HTR-8/SVneo (cell line): Measurements from ENCODE around the gene RAB20.
"Not testable (repeated sequence)": the region's sequence is repeated elsewhere in the genome, so short reads cannot be mapped to it uniquely, and the experiment has no call there.

Experiments used
- DNase-seq: peaks from one replicate; pipeline ENCODE4 v3.0.0; 2011; ENCODE audit warnings: low spot score, mixed read lengths; ENCODE audit not compliant: insufficient read length
- FAIRE-seq: peaks from 2 replicates; lab custom pipeline; 2011; peaks lifted over from hg19 to GRCh38; lab: Jason Lieb, UNC

The RAB20 gene

DNA sequence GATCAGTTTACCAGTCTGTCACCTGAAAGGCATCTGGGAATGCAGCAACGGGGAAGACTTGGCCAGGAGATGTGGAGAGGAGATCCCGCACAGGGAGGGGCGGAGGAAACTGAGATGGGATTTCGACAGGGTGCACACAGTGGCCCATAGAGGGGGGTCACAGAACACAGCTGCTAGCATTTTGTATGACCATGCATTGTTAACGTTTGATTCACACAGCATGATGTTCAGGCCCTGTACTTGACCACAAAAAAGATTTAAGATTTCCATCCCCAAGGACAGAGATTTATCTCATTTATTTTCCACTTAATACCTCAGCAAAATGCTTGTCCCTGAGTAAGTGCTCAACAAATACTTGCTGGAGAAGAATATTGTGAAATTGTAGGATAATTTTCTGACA is 63.2 kb downstream of the RAB20 start:
- FAIRE-seq, result no peak

DNA sequence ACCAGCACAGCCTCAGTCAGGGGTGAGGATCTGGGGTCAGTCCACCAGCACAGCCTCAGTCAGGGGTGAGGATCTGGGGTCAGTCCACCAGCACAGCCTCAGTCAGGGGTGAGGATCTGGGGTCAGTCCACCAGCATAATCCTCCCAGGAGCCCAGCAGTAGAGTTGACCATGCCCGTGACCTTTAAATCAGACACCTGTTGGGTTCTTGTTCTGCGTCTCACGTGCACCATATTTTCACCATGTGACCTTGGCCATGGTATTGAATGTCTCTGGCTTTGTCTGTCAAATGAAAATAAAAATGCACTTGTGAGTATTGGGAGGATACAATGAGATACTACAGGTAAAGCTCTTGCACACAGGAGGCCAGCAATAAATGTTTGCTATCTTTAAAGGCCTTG is 63.6 kb downstream of the RAB20 start:
- FAIRE-seq, DNase-seq: not testable (repeated sequence)

More for the DNA sequence above, 63.2 kb downstream of the RAB20 start:
- DNase-seq, result no peak

DNA sequence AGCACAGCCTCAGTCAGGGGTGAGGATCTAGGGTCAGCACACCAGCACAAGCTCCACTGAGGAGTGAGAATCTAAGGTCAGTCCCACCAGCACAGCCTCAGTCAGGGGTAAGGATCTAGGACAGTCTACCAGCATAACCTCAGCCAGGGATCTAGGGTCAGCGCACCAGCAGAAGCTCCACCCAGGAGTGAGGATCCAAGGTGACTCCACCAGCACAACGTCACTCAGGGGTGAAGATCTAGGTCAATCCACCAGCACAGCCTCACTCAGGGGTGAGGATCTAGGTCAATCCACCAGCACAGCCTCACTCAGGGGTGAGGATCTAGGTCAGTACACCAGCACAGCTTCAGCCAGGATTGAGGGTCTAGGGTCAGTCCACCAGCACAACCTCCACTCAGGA is 64.5 kb downstream of the RAB20 start:
- no peak for FAIRE-seq

DNA sequence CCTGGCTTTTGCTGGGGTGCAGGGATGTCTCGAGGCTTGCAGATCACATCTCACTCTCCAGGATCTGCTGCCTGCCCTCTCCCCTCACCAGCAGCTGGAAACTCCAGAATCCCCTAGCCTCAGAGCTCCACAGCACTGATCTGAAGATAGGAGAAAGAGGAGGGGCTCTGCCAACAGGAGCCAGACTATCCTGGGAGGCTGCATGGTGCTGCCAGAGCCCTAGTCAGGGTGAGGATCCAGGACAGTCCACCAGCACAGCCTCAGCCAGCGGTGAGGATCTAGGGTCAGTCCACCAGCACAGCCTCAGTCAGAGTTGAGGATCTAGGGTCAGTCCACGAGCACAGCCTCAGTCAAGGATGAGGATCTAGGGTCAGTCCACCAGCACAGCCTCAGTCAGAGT is 65.2 kb downstream of the RAB20 start:
- FAIRE-seq (no peak), DNase-seq (no peak)

More for the DNA sequence above, 64.5 kb downstream of the RAB20 start:
- no peak for DNase-seq

DNA sequence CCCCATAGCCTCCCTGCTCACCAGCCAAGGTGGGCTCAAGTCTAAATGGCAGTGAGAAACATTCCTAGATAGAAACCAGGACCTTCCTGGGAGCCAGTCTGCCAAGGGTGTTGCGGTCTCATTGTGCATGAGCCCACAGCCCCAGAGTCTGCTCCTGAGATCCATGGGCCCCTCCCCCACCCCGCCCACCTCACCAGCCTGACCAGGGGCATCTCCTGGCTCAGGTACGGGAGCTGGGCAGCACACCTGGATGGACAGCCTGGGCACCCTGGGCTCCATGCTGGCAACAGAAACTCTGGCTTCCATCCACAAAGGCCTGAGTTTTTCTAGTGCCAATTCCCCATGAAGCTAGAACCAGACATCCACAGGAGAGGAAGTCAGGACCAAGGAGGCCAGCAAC is 65.6 kb downstream of the RAB20 start:
- DNase-seq, result no peak
- FAIRE-seq, result no peak

DNA sequence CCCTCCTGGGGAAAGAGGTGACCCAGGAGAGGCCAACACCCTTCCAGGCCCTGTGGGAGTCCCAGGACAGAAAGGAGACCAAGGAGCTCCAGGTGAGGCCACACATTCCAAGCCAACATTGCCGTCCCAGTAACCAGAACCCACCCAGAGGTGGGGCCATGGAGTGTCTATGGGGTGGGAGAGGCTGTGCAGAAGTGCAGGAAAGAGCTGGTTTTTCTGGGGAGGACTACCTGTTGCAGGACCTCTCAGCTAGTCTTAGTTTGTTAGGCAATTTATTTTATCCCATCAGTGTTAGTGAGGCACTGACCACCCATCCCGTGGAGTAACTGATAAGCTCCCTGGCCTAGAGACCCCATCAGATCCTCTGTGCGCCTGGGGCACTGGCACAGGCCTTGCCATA is 66.1 kb downstream of the RAB20 start:
- no peak for FAIRE-seq
- no peak for DNase-seq

DNA sequence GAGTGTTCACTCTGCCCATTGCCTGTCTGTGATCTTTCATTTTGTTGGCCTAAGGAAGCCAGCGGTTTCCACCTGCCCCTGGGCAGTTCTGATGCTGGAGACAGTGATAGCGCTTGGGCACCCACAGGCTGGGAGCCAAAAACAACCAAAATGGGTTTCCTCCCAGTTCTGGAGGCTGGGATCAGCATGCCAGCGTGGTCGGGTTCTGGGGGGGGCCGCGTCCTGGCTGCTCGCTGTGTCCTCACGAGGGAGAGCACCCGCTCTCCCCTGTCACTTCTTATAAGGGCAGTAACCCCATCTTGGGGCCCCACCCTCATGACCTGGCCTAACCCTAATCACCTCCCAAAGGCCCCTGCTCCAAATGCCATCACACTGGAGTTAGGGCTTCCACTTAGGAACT is 67.9 kb downstream of the RAB20 start:
- DNase-seq (no peak), FAIRE-seq (no peak)

DNA sequence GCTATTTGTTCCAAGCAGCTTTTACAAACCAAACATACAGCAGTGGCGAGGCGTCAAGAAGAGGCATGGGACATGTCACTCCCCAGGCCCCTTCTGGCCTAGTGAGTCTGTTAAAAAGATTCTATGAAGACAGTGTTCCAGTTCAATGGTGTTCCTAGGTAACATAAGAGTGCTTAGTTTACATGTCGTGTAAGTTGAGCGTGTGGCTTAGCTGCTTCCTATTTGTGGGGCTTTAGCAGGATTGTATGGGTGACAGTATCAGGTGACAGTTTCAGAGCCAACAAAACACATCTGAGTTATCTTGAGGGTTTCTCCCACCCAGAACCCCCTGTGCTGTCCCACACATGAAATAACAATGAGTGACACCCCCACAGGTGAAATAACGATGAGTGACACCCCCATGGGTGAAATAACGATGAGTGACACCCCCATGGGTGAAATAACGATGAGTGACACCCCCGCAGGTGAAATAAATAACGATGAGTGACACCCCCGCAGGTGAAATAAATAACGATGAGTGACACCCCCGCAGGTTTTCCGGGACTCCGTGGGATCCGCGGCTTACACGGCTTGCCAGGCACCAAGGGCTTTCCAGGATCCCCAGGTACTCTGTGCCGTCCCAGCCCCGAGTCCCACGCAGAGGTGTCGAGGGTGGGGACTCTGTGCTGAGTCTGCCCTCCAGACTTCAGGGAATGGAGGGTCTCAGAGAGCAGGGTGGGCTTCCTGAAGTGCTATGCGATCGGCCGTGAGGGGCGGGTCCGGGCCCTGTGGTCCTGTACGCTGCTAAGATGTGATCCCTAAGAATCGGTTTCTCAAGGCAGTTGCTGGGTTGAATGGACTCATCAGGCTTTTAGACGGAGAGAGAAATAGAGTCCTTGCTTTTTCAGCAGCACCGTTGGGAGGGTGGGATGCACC is 68.6 kb downstream of the RAB20 start:
- FAIRE-seq, result no peak
- DNase-seq, result no peak

DNA sequence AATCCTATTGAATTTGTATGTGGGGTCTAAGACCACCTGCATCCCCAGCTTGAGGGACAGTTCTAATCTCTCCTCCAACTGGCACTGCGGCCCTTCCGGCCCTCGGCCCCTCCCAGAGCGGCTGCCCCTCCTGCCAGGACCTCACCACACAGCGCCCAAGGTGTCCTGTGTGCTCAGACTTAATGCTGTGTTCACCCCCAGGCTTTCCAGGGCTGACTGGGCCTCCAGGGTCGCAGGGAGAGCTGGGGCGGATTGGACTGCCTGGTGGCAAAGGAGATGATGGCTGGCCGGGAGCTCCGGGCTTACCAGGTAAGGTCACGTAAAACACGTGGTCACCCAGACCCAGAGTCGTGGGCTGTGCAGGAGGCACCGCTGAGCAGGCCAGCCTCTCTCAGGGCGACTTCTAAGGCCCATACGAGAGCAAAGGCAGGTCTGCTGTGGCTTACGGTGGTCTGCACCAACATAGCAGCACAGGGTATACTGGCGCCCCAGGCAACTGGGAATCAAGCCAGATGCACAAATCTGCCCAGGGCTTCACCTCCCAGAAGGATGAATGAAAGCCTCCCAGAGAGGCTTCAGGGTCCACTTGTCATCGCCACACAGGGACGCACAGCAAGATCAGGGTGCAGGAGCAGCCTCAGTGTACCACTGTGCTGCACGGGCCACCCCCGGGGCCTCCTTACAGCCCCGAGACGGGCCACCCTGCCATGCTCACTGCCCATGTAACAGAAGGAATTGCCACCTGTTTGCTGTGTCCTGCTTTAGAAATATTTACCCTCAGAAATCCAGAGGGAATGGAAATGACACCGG is 69.4 kb downstream of the RAB20 start:
- DNase-seq (no peak), FAIRE-seq (no peak)

DNA sequence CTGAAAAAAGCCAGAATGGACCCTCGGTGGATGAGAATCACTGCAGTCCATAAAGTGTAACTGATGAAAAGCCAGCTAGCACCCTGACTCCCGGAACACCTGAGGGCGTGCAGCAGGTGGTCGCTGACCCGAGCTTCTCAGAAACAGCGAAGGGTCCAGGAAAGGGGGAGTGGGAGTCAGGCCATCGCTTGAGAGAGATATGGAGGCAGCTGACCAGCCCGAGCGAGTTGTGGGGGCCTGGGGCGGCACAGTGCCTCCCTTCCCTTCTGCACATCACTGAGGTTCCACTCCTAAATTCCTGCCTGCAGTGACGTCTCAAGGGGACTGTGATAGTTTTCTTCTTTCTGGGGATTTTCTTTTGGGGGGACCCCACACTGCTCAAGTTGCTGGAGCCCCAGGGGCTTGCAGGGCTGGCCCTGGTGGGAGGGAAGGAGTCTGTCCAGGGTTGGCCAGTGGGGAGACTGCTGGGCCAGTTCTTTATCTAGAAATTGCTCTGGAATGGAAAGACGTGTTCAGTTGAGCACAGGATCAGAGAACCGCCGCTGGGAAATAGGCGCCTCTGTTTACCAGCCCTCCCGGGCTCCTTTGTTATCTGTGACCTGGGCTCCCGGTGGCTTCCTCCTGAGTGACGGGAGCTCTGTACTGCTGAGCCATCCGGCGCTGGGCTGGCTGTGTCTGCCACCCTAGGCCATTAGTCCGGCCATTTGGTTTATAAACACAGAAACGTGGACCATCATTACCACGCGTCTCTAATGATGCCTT is 71.3 kb downstream of the RAB20 start:
- no peak for DNase-seq
- FAIRE-seq, result no peak

DNA sequence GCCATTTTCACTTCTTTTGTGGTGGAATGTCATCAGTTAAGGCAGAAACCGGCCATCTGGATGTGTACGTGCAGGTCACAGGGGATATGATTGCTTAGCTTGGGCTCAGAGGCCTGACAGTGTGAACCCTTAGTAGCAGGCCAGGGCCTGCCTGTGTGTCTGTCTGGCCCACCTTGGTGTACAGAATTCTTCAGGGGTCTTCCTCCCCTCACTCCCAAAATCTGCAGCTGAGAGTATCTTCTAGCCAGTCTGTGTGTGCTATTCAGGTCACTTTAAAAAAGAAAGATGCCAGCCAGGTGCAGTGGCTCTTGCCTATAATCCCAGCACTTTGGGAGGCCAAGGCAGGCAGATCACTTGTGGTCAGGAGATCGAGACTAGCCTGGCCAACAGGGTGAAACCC is 74.6 kb downstream of the RAB20 start:
- not testable (repeated sequence) for FAIRE-seq, DNase-seq

DNA sequence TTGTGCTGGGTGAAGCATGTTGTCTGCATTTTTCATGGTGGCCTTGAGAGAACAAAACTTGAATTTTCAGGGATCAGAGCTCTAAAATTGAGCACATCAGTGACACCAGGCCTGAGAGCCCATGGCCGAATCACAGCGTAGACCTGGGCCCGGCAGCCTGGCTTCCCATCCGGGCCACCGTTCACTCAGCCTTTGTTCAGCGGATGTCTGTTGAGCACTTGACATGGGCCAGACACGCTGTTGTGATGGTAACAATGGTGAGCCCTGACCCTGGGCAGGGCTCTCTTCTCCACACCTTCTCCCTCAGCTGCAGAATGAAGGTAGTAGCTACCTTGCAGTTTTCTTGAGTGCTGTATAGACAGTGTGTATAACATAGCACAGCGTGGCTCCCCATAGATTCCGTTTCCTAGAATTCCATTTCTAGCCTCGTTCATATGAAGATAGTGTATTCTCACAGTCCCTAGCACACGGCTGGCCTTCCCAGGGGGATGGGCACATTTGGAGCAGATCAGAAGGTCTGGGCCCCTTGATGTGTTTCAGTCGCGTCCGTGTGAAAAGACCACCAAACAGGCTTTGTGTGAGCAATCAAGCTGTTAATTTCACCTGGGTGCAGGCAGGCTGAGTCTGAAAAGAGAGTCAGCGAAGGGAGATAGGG is 75.3 kb downstream of the RAB20 start:
- DNase-seq, result no peak

DNA sequence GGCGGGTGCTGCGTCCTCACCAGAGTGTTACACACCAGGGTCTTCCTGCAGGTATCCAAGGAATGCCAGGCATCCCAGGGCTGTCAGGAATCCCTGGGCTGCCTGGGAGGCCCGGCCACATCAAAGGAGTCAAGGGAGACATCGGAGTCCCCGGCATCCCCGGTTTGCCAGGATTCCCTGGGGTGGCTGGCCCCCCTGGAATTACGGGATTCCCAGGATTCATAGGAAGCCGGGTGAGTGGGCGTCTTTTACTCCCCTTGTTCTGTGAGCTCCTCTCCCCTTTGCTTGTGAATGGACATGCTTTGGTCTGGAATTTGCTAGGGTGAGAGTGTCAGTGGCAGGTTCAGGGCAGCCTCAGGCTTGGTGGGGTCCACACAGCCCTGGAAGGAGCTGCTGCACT is 75.9 kb downstream of the RAB20 start:
- FAIRE-seq, result no peak
- DNase-seq, result peak; percentile 67

More for the DNA sequence above, 75.3 kb downstream of the RAB20 start:
- no peak for FAIRE-seq

DNA sequence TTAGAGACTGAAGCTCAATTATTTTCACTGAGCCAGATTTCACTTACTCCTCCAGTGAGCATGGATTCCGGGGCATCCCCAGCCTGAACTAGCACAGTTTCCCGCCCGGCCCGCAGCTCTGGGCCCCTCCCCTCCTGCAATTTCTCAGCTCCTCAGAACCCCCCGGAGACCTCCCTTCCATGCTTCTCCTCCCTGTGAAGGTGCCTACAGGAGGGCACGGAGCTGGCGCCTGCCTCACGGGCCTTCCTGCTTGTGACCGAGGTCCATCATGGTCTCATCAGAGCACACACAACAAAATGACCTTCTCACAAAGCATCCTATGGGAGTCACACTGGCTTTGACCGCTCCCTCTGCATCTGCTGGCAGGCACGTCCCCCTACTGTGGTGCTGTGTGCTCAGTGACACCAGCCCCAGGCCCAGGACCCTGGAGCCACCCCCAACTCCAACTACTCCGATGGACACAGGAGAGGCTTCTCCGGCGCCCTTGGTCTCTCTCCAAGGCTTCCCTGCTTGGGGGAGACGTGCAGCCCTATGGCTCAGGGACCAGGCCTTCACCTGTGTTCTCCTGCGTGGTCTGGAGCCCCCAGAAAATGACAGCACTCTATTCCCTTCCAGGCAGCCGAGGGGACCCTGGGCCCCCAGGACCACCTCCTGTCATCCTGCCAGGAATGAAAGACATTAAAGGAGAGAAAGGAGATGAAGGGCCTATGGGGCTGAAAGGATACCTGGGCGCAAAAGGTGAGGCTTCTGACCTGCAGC is 77.1 kb downstream of the RAB20 start:
- no peak for FAIRE-seq
- no peak for DNase-seq

DNA sequence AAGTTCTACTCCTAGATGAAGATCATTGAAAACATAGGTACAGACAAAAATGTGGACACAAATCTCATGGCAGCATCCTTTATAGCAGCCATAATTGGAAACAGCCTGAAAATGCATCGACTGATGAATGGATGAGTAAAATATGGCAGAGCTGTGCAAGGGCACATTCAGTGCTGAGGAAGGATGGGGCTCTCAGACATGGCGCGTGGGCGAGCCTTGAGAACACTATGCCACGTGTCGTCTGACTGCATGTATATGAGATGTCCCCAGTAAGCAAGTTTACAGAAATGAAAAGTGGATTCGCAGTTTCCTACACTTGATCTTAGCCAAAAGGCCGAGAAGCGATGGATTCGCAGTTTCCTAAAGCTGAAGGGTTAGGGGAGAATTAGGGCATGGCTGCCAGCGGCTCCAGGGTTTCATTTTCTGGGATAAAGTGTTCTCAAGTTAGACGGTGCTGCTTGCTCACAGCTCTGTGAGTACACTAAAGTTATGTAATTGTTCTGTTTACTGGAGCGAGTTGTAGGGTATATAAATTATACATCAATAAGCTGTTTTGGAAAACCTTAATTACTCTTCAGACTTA is 78.0 kb downstream of the RAB20 start:
- no peak for FAIRE-seq
- DNase-seq, result no peak

DNA sequence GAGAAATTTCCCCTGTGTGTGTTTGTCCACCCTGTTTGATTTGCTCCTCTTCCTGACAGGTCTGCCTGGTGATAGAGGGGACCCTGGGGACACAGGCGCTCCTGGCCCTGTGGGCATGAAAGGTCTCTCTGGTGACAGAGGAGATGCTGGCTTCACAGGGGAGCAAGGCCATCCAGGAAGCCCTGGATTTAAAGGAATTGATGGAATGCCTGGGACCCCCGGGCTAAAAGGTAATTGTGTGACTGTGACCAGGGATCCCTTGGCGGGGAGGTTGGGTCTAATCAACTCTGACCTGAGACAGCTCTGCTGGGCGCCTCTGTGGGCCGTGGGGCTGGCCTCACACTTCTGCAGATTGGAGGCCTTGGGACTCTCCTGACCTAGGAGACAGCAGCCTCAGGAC is 81.4 kb downstream of the RAB20 start:
- no peak for DNase-seq
- FAIRE-seq, result no peak

DNA sequence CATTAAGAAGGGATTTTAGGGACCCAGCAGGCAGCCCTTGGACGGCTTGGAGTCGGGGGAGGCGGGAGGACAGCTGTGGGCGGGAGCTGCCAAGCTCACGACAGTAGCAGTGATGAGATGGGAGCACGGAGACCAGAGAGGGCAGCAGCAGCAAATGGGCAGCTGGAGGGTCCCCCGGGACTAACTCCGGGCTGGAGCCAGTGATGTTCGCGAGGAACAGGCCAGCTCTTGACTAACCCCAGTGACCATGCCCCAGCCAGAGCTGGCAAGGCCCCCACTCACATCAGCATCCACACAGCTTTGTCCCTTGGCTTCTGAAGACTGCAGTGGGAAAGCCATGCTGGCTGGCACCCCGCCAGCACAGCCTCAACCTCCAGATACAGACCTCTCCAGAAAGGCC is 81.9 kb downstream of the RAB20 start:
- DNase-seq (no peak), FAIRE-seq (no peak)

DNA sequence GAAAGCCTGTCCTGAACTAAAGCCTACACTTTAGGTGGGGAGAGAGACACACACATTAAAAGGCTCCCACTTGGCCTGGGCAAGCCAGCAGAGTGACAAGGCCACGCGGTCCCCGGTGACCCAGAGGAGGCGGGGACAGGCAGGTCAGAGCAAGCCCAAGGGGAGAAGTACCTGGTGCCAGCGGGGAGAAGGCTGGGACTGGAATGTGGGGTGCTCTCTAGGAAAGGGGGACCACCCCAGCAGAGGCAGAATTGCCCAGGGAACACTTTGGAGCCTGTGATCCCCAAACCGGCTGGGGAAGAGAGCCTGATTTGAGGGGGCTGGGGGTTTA is 82.3 kb downstream of the RAB20 start:
- DNase-seq, result no peak
- no peak for FAIRE-seq
